Measurements from ENCODE around the gene TRIM37.
A peak's percentile ranks its signal among the peaks of the same experiment; 100 is the strongest.
"Not testable (repeated sequence)": the region's sequence is repeated elsewhere in the genome, so short reads cannot be mapped to it uniquely, and the experiment has no call there.

The TRIM37 gene

DNA sequence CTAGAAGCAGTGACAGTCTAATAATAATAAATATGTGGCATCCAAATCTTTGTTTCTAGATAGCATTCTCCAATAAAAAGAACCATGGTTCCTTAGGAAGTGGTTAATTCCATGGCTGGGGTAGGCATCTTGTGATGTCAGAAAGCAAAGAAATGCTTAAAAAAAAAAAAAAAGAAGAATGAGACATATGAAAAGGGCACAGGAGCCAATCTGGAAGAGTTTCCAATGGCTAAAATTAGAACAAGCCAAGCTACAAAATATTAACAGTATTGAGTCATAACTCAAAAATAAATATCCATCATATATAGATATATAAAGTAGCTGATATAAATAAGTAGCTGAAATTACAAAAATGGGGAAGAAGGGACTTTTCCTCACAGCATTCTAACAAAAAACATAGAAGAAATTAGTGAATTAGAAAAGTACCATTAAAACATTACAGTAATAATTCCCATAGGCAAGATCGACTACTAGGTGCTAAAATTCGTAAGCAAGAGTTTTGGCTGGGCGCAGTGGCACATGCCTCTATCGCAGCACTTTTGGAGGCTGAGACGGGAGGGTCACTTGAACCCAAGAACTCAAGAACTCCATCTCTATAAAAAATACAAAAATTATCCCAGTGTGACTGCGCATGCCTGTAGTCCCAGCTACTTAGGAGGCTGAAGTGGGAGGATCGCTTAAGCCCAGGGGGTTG is 111.3 kb downstream of the TRIM37 start:
- no peak for DNase-seq (ENCODE audit: low read depth in 2 of 2)

DNA sequence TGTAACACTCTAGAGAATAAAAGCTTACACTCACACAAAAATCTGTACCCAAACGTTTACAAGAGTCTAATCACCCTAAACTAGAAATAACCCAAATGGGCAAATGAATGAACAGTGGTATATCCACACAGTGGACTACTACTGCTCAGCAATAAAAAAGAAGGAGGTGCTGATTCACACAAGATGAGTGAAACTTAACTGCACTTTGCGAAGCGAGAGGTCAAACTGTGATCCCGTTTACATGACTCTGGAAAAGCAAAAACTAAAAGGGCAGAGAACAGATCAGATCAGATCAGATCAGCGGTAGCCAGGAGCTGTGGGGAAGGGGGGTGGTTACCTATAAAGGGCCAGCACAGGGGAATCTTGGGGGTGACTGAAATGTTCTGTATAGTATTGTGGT is 113.4 kb downstream of the TRIM37 start:
- DNase-seq (ENCODE audit: low read depth in 2 of 2) = no peak

DNA sequence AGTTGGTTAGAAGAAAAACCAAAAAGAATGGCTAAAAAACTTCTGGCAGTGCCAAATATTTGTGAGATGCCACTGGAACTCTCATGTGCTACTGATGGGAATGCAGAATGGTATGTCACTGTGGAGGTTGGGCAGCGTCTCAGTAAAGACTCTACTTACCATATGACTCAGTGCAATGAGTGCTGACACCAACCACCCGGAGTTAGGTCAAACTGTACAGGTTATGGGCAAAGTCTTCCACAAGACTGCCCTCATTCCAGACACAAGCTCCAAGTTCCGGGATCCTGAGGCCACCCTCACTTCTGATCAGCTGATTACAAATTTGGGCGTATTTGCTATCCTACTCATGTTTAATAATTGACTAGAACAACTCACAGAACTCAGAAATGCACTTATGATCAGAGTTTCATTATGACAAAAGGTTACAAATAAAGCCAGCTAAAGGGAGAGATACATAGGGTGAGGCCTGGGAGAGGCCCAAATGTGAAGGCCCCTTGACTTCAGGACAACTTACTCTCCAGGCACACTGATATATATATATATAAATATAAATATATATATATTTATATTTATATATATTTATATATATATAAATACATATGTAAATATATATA is 114.9 kb downstream of the TRIM37 start:
- DNase-seq (ENCODE audit: low read depth in 2 of 2) = peak in 1 of 2 donors; percentile 3

DNA sequence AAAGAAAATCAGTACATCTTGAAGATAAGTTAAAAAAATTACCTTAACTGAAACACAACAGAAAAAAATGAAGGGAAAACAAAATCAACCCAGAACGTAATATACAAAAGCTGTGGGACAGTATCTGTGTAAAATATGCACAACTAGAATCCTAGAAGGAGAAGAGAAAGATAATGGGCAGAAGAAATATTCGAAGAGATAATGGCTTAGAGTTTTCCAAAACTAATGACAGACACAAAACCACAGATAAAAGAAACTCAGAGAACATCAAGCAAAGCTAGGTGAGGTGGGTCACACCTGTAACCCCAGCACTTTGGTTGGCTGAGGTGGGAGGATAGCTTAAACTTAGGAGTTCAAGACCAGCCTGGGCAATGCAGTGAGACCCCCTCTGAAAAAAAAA is 117.1 kb downstream of the TRIM37 start:
- DNase-seq (ENCODE audit: low read depth in 2 of 2) = no peak

DNA sequence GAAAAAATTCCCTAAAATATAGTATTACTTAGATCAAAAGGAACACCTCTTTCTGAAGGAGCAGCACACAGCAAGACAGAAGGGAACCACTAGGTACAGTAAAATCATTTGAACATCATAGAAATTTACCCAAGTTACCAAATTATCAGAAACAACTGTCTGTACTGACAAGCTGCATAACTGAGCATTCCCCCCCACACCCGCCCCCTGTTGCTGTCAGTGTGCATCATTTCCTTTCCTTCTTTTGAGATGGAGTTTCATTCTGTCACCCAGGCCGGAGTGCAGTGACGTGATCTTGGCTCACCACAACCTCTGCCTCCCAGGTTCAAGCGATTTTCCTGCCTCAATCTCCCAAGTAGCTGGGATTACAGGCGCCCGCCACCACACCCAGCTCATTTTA is 120.7 kb downstream of the TRIM37 start:
- peak in 1 of 2 donors; percentile 7 for DNase-seq (ENCODE audit: low read depth in 2 of 2)

DNA sequence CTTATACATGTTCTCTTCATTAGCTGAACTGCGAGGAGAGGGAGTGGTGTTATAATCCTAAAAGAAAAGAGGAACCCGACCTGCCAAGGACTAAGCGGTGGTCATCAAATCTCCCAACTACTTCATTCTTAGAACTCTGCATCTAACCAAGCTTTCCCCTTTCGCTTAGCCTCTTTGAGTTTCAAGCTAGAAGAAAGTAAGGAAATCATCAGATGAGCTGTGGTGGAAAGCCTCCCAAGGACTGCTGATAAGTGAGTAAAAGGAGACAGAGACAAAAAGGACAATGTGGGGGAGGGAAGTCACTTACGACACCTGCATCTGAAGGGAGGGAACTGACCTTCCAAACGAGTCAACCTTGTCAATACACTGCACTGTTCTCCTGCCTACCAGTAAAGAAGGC is 121.3 kb downstream of the TRIM37 start:
- DNase-seq (ENCODE audit: low read depth in 2 of 2) = no peak

DNA sequence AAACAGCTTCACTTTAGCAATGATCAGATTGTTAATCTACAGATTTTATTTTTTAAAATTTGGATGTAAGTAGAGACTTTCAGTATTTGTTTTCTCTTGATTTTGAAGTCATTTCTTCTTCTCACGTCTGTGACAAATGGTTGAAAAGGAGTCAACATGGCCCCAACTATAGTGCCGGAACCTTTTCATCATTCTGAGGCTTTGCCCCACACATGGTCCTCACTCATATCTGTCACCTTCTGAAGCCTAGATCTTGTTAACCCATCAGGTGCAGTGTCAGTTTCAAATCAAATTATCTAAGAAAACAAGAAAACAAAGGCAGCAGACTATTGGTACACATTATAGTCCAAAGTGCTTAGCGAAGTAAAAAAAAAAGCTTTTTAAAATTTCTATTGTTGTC is 124.1 kb downstream of the TRIM37 start:
- DNase-seq (ENCODE audit: low read depth in 2 of 2) = no peak

DNA sequence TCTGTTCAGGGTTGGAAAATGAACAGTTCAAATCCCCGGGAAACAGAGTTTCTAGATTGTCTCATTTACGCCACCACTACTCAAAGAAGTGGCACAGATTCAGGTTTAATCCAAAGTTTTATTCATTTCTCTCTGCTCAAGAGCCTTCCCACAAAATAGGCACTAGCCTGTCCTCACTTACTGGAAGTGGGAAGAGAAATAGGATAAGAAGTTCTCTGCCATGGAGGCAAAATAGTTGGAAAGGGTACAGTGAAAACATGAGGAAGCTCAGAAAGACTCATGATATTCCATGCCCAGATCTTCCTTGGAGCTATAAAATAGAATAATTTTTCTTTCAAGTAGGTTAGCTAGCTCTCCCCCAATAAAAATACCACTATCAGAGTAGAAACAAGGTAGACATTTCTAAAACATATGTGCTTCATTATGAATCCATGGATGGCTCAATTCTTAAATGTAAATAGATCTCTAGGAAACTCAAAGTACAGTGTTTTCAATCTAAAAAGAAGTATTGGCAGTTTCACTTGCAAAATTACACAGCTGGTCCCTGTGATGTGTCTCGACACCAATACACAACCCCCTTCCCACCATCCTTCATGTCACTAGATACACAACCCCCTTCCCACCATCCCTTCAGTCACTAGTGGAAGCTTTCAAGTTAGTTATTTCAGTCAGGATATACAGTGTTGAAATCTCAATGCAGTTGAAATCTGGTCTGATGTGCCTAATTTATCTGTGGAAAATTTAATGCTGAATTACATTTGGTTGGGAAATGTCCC is 125.8 kb downstream of the TRIM37 start:
- no peak for DNase-seq (ENCODE audit: low read depth in 2 of 2)

DNA sequence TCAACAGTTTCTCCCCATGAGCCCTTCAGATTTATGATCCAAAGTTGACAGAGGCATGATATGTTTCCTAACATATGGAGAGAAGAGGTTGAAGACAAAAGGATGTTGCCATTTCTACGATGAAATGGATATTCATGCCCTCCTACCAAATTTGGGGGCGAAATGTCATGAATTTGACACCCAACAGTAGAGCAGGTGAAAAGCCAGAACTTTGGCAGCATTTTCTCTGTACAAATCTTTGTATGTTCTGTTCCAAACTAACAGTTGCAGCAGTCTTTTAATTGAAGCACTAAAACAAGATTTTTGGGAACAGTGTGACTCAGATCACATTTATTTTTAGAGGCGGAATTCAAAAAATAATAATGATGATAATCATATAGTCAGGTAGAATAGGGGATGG is 130.1 kb downstream of the TRIM37 start:
- DNase-seq (ENCODE audit: low read depth in 2 of 2) = no peak

DNA sequence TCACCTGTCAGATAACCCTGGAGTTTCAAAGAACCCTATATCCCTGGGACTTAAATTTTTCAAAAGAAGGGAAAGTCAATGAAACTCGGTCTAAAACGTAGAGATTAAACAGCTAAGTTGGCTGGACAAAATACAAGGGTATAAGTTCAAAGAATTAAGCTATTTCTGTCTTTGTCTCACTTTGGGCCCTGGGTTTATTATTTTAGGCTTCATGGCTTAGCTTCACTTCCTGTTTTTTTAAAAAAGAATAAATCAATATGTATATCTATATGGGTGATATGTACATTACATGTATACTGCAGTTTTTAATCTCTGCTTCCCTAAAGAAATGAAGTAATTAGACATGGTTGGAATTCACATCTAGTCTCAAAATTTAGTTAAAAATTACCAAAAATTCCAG is 132.3 kb downstream of the TRIM37 start:
- DNase-seq (ENCODE audit: low read depth in 2 of 2) = no peak

DNA sequence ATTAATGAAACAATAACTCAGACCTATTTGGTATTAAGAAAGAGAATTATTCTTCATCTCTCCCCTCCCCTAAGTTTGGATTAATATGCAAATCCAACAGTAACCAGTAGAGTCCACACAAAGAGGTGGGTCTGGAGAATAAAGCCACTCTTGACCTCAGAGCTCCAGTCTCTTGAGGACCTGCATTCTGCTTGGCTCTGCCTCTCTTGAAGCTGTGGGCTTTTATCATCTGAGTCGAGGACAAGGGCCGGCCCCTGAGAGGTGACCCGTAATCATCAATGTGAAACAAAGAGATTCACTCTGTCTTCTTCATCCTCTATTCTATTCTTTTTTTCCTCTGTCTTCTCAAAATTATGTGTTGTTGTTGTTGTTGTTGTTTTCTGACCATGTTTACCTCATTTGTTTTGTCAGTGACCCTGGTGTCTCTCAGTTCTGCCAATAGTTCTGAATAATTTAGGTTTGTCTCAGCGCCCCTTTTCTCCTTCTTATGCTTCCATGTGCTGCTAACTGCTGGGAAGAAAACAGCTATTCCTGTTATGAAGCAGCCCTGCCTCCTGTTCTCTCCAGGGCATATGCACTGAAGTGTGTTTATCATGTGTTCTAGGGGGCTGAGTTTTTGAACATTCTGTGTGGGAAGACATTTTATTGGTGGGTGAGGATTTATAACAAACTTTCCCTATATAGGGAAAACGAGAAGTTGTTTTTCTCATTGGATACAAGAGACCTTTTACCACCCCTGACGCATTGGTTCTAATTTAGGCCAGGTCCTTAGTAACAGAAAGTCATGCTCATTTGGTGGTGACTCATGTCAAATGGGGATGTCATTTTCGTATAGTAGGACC is 135.8 kb downstream of the TRIM37 start:
- no peak for DNase-seq (ENCODE audit: low read depth in 2 of 2)

DNA sequence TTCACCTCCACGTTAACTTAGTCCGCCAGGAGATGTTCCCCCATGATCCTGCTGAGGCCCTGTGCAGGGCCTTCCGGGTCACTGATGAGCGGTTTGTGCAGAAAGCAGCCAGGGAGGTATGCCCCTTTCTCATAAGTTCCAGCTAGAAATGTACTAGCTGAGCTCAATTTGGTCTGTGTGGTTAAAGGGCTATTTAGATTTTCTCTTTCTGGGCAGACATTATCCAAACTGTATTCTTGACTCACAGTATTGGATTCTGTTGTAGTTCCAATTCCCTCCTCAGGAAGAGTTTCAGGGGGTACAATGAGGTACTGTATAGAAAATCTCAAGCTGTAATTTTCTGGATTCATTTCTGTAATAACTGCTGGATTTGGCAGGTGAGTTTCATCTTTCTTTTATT is 137.1 kb downstream of the TRIM37 start:
- no peak for DNase-seq (ENCODE audit: low read depth in 2 of 2)

DNA sequence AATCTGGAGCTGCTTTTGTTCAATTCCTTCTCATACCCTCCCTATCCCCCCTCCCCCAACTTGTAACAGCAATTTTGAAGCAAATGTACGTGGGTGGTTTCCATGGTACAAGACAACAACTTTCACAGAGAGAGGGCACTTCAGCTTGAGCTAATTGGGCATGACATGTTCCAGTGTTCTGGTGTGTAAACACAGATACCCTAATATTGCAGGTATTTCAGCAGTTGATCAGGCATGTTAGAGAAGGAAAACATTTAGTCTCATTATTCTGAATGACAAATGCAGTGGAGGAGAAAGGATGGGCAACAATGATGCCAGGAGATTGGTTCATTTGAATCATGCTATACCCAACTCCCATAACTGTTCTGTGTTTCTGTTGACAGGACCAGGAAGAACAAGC is 137.5 kb downstream of the TRIM37 start:
- no peak for DNase-seq (ENCODE audit: low read depth in 2 of 2)

DNA sequence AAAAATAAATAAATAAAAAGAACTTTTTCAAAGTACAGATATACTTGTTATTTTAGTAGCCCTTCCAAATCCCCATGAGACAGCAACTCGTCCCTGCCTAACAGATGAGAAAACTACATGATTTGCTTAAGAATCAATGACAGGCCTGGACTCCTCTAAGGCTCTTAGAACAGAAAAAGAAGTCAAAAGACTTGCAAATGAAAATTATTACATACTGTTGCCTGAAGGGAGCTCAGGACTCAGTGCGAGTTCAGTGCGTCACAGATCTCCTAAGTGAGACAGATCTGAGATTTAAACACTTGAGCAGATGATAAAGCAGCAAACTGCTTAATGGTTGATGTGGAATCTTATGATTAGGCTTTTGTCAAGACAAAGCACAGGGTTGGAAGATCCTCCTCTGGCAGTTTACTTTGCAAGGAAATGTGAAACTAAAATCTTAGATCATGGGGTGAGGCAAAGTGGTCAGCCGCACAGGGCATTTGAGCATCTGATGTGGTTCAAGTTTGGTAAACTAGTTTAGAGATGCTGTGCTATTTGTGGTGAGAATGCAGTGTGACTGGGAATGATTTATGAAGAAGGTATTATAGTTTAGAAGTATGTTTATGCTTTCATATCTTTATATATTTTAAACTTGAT is 138.1 kb downstream of the TRIM37 start:
- no peak for DNase-seq (ENCODE audit: low read depth in 2 of 2)

DNA sequence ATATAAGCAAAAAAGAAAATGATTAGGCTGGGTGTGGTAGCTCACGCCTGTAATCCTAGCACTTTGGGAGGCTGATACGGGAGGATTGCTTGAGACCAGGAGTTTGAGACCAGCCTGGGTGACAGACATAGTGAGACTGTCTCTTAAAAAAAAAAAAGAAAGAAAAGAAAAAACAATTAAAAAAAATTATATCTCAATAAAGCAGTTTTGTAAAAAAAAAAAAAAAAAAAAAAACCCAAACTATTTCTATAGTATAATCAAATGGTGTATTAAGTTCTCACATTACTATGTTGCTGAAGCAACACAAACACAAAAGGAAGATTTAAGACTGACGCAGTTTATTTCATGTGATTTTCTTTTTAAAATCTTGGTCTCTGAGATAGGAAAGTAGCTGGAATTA is 140.5 kb downstream of the TRIM37 start:
- no peak for DNase-seq (ENCODE audit: low read depth in 2 of 2)

DNA sequence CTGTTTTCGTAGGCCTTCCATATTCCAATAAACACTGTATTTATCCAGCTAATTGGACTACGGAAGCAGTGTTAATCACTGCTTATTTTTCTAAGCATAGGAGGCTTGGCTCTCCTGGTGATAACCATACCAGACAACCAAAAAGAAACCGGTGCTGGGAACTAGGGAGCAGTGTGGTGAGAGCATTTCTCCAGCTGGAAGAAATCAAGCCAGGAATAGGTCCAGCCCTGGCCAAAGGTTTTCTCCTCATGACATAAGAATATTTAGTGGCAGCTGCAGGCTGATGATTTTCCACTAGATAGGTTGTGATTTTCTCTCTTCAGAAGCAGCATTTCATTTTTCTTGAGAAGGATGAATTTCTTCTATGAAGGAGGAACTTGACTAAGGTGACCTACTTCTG is 141.5 kb downstream of the TRIM37 start:
- no peak for DNase-seq (ENCODE audit: low read depth in 2 of 2)

DNA sequence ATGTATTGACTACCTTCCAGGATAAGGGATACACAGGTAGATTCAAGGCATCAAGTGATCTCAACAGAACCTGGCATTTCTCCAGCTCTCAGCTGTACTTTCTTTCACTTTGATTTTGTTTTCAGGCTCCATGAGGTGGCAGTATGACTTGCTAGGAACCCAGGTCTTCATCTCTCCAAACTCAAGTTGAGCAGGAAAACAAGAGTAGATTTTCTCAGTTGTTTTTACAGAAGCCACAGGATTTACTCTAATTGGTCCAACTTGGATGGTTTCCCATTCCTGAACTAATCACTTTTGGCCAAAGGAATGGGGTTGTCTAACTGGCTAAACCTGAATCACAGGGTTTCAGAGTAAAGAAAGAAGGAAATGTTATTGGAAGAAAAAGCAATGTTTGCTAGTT is 146.6 kb downstream of the TRIM37 start:
- DNase-seq (ENCODE audit: low read depth in 2 of 2) = no peak

DNA sequence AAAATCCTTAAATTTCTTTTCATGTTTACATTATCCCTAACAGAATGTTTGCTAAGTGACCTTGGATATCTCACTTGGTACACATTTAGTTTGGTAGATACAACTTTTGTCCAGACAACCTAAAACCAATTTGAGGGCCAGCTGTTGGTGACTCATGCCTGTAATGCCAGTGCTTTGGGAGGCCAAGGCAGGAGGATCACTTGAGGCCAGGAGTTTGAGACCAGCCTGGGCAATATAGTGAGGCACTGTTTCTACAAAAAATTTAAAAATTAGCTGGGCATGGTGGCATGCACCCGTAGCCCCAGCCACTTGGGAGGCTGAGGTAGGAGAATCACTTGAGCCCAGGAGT is 149.0 kb downstream of the TRIM37 start:
- not testable (repeated sequence) for DNase-seq (ENCODE audit: low read depth in 2 of 2)

DNA sequence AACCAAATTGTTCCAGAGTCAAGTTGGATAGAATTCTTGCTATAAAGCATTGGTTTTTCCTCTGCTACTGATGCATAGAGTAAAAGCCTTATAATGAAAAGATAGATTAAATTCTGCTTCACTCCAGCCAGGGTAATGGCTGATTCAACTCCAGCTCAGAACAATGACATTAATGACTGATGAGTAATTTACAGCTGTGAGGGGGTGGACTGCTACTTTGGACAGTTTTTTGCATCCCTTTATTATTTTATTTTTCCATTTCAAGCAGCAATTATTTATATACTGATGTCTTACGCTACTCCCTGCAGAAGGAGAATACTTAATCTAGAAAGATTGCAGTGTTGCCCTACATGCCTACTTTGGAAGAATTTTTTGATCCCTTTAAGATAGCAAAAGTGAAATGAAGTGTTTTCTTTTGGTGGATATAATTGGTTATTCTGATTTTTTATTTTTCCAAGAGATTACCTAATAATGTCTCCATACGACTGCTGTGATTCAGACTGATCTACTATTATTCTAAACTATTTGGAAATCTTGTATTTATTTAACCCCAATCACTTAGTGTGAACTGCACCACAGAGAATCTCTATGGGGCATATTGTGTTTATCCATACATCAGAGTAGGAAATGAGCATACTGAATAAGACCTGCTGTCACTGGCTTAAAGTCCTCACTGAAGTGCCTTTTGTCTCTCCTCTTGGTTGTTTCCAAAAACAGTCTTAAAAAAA is 149.5 kb downstream of the TRIM37 start:
- no peak for DNase-seq (ENCODE audit: low read depth in 2 of 2)

DNA sequence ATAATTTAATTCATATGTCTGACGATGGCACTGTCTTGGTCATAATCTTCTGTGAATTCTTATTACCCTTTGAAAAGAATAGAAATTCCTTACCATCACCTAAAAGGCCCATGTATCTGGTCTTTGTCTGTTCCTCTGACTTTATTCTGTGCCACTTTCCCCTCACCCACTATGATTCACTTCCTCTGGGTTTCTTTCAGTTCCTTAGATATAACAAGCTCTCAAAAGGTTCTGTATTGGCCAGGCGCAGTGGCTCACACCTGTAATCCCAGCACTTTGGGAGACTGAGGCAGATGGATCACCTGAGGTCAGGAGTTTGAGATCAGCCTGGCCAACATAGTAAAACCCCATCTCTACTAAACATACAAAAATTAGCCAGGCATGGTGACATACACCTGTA is 152.3 kb downstream of the TRIM37 start:
- not testable (repeated sequence) for DNase-seq (ENCODE audit: low read depth in 2 of 2)

DNA sequence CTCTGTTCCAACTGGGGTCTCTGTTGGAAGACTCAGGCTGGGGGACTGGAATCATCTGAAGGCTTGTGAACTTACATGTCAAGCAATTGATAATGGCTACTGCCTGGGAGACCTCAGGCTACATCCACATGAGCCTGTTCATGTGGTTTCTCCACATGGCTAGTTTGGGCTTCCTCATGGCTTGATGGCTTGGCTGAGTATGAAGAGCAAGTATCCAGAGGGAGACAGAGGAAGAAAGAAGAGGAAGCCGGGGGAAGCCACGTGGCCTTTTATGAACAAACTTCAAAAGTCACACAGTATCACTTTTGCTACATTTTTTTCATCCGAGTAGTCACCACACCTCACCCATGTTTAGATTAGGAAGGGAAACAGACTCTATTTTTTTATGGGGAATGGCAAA is 158.9 kb downstream of the TRIM37 start:
- no peak for DNase-seq (ENCODE audit: low read depth in 2 of 2)
